ENCODE measurements around the gene IFITM1. TPM values are rescaled to one million over a fixed set of nuclear protein-coding genes. Genes with fewer than 3 reads are reported as not detected.
"Not testable (repeated sequence)": the region's sequence is repeated elsewhere in the genome, so short reads cannot be mapped to it uniquely, and the experiment has no call there.

The IFITM1 gene
- total and polyA plus RNA-seq, 4 donors: 12.6 to 113 (median 66.7) TPM

- H3K4me3 ChIP-seq (ENCODE audit: low read depth in 1 of 3, low read length in 3 of 3): no peak overlapping the region
- H3K4me1 ChIP-seq (ENCODE audit: control insufficient read depth in 4 of 4, insufficient read depth in 4 of 4, low read length in 3 of 4): peaks cover 5 to 32% (median 20%) of the 10 kb centered on the region in 4 donors
- TF ChIP-seq ATF3 (IDR thresholded peaks at IDR 0.05) (no peak), HNF4A (conservative IDR thresholded peaks at IDR 0.05) (no peak), NR2F2 (IDR thresholded peaks at IDR 0.05) (no peak), YY1 (IDR thresholded peaks at IDR 0.05) (no peak), RXRA (IDR thresholded peaks at IDR 0.05) (no peak), CTCF (IDR thresholded peaks at IDR 0.05; ENCODE audit: low read depth, low read length, missing input control) (no peak), RAD21 (IDR thresholded peaks at IDR 0.05) (no peak), EGR1 (IDR thresholded peaks at IDR 0.05; ENCODE audit: low read depth in 2 of 2) (no peak), TAF1 (conservative IDR thresholded peaks at IDR 0.05) (no peak), ZBTB33 (IDR thresholded peaks at IDR 0.05) (no peak), FOXA1 (IDR thresholded peaks at IDR 0.05) (no peak), FOXA2 (IDR thresholded peaks at IDR 0.05) (no peak)
- TF ChIP-seq, protein P1, sequence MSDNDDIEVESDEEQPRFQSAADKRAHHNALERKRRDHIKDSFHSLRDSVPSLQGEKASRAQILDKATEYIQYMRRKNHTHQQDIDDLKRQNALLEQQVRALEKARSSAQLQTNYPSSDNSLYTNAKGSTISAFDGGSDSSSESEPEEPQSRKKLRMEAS (IDR thresholded peaks at IDR 0.05): no peak
- TF ChIP-seq, protein P2, sequence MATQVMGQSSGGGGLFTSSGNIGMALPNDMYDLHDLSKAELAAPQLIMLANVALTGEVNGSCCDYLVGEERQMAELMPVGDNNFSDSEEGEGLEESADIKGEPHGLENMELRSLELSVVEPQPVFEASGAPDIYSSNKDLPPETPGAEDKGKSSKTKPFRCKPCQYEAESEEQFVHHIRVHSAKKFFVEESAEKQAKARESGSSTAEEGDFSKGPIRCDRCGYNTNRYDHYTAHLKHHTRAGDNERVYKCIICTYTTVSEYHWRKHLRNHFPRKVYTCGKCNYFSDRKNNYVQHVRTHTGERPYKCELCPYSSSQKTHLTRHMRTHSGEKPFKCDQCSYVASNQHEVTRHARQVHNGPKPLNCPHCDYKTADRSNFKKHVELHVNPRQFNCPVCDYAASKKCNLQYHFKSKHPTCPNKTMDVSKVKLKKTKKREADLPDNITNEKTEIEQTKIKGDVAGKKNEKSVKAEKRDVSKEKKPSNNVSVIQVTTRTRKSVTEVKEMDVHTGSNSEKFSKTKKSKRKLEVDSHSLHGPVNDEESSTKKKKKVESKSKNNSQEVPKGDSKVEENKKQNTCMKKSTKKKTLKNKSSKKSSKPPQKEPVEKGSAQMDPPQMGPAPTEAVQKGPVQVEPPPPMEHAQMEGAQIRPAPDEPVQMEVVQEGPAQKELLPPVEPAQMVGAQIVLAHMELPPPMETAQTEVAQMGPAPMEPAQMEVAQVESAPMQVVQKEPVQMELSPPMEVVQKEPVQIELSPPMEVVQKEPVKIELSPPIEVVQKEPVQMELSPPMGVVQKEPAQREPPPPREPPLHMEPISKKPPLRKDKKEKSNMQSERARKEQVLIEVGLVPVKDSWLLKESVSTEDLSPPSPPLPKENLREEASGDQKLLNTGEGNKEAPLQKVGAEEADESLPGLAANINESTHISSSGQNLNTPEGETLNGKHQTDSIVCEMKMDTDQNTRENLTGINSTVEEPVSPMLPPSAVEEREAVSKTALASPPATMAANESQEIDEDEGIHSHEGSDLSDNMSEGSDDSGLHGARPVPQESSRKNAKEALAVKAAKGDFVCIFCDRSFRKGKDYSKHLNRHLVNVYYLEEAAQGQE (IDR thresholded peaks at IDR 0.05): no peak
- no peaks in the 10 kb centered on the region for H3K36me3 ChIP-seq (ENCODE audit: control insufficient read depth in 4 of 4, insufficient read depth in 3 of 4, low read depth in 1 of 4, low read length in 3 of 4)
- H3K27me3 ChIP-seq (ENCODE audit: control insufficient read depth in 4 of 4, insufficient read depth in 4 of 4, low read length in 3 of 4): no peaks in the 10 kb centered on the region
- no peaks in the 10 kb centered on the region for H3K9me3 ChIP-seq (ENCODE audit: control insufficient read depth in 4 of 4, low read length in 3 of 4)
- no peak for DNase-seq (ENCODE audit: low spot score)
- no peak overlapping the region for H3K27ac ChIP-seq (ENCODE audit: low read depth in 1 of 2, low read length in 2 of 2)
- WGBS: 90% methylated on average over 8 of the region's 8 CpGs
- no peak overlapping the region for H3K9ac ChIP-seq (ENCODE audit: low read depth in 1 of 2, low read length in 2 of 2)
Observed at GRCh38 chr11:285894-286220, 28.0 kb upstream of the IFITM1 start.

DNA sequence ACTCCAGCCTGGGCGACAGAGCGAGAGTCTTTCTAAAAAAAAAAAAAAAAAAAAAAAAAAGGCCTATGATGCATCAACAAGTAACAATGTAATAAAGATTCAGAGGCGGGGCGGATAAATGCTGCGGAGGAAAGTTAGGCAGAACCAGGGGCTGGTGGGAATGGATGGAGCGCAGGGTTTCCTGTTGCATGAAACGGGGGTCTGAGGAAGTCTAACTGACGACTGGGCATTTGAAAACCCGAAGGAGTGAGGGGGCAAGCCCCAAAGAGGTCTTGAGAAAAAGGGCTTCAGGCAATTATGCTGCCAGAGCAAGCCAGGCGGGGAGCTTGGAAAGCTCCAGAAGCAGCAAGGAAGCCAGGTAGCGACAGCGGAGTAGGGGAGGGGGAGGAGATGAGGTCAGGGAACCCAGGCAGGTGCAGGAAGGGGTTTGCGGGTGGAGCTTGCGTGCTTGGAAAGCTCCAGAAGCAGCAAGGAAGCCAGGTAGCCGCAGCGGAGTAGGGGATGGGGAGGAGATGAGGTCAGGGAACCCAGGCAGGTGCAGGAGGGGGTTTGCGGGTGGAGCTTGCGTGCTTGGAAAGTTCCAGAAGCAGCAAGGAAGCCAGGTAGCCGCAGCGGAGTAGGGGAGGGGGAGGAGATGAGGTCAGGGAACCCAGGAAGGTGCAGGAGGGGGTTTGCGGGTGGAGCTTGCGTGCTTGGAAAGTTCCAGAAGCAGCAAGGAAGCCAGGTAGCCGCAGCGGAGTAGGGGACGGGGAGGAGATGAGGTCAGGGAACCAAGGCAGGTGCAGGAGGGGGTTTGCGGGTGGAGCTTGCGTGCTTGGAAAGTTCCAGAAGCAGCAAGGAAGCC, 26.6 kb upstream of the IFITM1 start:
- DNase-seq (ENCODE audit: low spot score); H3K9me3 ChIP-seq (ENCODE audit: control insufficient read depth in 4 of 4, low read length in 3 of 4); H3K36me3 ChIP-seq (ENCODE audit: control insufficient read depth in 4 of 4, insufficient read depth in 3 of 4, low read depth in 1 of 4, low read length in 3 of 4); H3K9ac ChIP-seq (ENCODE audit: low read depth in 1 of 2, low read length in 2 of 2); H3K4me3 ChIP-seq (ENCODE audit: low read depth in 1 of 3, low read length in 3 of 3); H3K27me3 ChIP-seq (ENCODE audit: control insufficient read depth in 4 of 4, insufficient read depth in 4 of 4, low read length in 3 of 4): not testable (repeated sequence)
- H3K27ac ChIP-seq (ENCODE audit: low read depth in 1 of 2, low read length in 2 of 2): peak overlapping the region in 1 of 2 donors; percentile 80
- peaks cover 0 to 20% (median 13%) of the 10 kb centered on the region in 4 donors for H3K4me1 ChIP-seq (ENCODE audit: control insufficient read depth in 4 of 4, insufficient read depth in 4 of 4, low read length in 3 of 4)
- WGBS: 70% methylated on average over 27 of the region's 27 CpGs
